Fibroblast of pulmonary artery (primary cell): ENCODE results near the gene RAB32.

Source experiments
- DNase-seq: peaks from one replicate; pipeline ENCODE4 v3.0.0-alpha.2; 2010; ENCODE audit warnings: low read depth
- H3K4me3 ChIP-seq: replicated peaks from 2 replicates; pipeline ENCODE4 v1.5.1; 2011; ENCODE audit warnings: low read depth, mild to moderate bottlenecking, control low read depth, low read length, moderate library complexity
- TF ChIP-seq, protein P1 (sequence below): IDR thresholded peaks from 2 replicates; pipeline ENCODE4 v1.5.1; 2011; ENCODE audit warnings: mild to moderate bottlenecking, control low read depth, low read length, inconsistent platforms; ENCODE audit errors: missing control alignments

RAB32 gene

DNA sequence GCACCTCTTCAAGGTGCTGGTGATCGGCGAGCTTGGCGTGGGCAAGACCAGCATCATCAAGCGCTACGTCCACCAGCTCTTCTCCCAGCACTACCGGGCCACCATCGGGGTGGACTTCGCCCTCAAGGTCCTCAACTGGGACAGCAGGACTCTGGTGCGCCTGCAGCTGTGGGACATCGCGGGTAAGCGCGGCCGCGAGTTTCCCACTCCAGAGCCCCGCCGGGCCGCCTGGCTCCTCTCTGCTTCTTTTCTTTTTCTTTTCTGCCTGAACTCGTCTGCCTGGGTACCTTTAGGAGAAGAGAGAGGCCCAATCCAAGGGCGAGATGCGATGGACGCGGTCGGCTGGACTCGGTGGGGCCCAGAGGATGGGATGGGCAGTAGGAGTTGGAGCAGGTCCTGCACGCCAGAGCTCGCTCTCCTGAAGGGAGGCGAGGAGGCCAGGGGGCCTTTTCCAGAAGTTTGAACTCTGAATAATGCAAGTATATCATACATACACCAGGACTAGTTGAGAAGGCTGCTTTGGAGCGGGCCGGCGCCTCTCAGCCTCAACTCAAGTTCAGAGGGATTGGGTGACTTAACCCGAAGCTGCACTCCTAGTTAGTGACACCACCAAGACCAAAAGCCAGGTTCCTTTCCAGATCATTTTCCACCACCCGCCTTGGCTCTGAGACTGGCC lies 445 bp downstream of the RAB32 start:
- TF ChIP-seq, protein P1, sequence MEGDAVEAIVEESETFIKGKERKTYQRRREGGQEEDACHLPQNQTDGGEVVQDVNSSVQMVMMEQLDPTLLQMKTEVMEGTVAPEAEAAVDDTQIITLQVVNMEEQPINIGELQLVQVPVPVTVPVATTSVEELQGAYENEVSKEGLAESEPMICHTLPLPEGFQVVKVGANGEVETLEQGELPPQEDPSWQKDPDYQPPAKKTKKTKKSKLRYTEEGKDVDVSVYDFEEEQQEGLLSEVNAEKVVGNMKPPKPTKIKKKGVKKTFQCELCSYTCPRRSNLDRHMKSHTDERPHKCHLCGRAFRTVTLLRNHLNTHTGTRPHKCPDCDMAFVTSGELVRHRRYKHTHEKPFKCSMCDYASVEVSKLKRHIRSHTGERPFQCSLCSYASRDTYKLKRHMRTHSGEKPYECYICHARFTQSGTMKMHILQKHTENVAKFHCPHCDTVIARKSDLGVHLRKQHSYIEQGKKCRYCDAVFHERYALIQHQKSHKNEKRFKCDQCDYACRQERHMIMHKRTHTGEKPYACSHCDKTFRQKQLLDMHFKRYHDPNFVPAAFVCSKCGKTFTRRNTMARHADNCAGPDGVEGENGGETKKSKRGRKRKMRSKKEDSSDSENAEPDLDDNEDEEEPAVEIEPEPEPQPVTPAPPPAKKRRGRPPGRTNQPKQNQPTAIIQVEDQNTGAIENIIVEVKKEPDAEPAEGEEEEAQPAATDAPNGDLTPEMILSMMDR = no peak
- peak; percentile 53 for DNase-seq
- H3K4me3 ChIP-seq = peak overlapping the region; percentile 86

DNA sequence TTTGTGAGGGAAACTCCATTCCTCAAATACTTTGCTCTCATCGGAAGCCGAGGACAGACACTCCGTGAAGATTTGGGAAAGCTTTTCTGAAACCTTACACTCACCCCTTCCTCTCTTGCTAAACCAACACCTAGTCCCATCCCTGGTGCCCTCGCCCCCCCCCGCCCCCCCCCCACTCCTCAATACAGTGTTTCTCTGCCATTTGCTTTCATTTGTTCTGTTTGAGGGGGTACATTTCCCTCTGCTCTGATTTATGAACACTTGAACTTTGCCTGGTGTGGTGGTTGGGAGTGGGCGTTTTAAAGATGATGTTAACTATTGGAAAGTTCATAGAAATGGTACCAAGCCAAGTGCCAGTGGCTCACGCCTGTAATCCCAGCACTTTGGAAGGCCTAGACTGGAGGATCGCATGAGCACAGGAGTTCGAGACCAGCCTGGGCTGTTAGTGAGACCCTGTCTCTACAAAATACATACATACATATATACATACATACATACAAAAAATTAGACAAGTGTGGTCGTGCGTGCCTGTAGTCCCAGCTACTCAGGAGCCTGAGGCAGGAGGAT lies 1.1 kb downstream of the RAB32 start:
- DNase-seq = no peak
- H3K4me3 ChIP-seq = peak overlapping the region; percentile 86
- TF ChIP-seq, protein P1 = no peak

DNA sequence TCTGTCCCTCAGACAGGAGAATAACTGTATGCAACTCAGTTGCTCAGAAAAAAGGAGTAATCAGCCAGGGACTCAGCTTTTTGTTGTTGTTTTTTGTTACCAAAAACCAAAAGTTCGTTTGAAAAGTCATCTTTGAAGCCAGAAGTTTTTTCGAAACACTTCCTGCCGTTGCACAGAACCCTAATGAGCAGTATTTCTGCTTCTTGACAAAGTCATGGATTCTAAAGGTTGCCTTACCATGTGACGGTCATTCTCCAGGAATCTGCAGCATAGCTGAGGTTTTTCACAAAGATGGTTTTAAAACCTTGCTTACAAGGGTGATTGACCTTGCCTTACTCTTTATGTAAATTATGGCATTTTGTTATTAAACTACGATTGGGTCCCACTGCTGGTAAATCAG lies 1.9 kb downstream of the RAB32 start:
- TF ChIP-seq, protein P1 = no peak
- peak overlapping the region; percentile 86 for H3K4me3 ChIP-seq
- peak; percentile 57 for DNase-seq

DNA sequence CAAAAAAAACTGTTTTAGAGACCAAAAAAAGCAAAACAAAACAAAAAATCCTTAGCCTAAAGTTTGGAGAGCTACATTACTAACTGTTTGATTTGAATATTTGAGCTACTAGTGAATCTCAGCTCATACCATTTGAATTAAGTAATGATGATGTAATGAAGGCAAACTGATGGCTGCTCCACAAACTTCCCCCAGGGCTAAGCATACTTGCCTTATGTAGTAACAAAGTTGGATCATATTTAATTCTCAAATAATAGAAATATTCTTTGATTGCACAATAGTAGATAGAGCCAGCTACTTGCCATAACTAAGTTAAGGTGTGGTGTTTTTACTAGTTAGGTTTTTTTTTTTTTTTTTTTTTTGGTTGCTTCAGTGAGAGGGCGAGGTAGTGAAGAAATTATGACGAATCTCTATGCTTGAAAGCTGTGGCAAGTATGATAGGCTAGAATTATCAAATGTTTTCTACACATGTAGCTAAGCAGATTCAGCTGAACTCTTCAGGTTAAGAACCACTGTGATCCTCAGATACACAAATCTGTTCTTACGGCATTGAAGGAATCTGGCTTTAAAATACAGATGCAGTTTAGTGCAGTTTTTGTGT lies 2.9 kb downstream of the RAB32 start:
- peak overlapping the region; percentile 86 for H3K4me3 ChIP-seq
- DNase-seq = peak; percentile 92
- TF ChIP-seq, protein P1 = no peak

DNA sequence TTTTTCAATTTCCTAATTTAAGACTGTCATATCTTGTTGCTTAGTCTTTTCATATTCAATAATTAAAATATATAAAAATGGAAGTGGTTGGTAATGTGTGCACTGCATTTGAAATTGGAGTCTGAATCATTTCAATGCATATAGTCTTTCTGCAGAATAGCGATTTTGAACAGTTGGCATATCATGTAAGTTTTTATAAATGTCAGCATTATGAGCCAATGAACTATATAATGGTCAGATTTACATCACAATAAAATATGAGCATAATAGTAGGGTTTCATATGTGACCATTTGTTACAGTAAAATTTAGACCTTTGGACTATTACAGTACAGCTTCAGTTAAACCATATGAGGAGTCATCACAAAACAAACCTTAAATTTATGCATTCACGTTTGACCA lies 4.3 kb downstream of the RAB32 start:
- no peak for DNase-seq
- TF ChIP-seq, protein P1 = no peak
- H3K4me3 ChIP-seq = no peak overlapping the region

DNA sequence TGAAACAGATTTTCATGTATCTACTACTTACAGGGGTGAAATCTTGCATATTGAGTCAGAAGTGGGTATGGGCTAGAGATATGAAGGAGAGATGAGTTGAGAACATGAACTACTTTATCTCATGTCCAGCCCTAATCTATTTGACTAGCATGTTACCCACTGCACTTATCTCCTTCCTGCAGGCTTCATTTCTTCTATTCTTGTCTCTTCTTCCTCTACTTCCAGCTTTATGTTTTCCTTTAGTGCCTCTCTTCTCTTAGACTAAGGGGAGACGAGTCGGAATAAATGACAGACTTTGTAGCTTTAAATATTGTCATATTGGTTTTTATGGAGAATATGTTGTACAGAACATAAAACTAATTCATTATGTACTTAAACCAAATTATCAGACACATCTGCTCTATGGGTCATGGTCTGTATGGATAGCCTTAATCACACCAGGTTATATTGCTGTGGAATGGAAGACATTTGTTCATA lies 5.3 kb downstream of the RAB32 start:
- TF ChIP-seq, protein P1 = no peak
- H3K4me3 ChIP-seq = no peak overlapping the region
- DNase-seq = no peak
